SK-N-MC (cell line): Measurements from ENCODE around the gene IQCE.

Experiments used
- DNase-seq: peaks from one replicate; pipeline ENCODE4 v3.0.0-alpha.2; 2011; ENCODE audit warnings: low read depth, low spot score
- H3K27ac ChIP-seq: fragments of 200-600 bp; sonication (generic); 2 replicates; pipeline ENCODE4 v1.5.1; 2016; ENCODE audit warnings: mixed run types
- H3K36me3 ChIP-seq: fragments of 200-600 bp; sonication (generic); 2 replicates; pipeline ENCODE4 v1.6.1; 2017; ENCODE audit warnings: antibody characterized with exemption, low read length, mixed read lengths; ENCODE audit not compliant: insufficient read depth
- H3K4me3 ChIP-seq: fragments of 200-600 bp; sonication (generic); 2 replicates; pipeline ENCODE4 v1.5.1; 2016
- H3K9ac ChIP-seq: fragments of 200-600 bp; sonication (generic); 2 replicates; pipeline ENCODE4 v1.8.0; 2017; ENCODE audit warnings: mixed run types, mixed read lengths; ENCODE audit not compliant: insufficient read length
- H3K9me3 ChIP-seq: fragments of 200-600 bp; sonication (generic); 2 replicates; pipeline ENCODE4 v1.6.1; 2017; ENCODE audit warnings: low read depth, mild to moderate bottlenecking, antibody characterized with exemption, low read length, moderate library complexity, mixed read lengths
- EZH2 ChIP-seq: fragments of 200-600 bp; sonication (generic); IDR thresholded peaks from one replicate; pipeline ENCODE4 v1.6.1; 2017; ENCODE audit warnings: antibody characterized with exemption
- FOXP2 ChIP-seq: optimal IDR thresholded peaks from 2 replicates; pipeline ENCODE3; 2011; ENCODE audit warnings: mild to moderate bottlenecking, moderate library complexity; ENCODE audit not compliant: insufficient read depth; ENCODE audit errors: extremely low read length, control extremely low read depth
- POLR2AphosphoS5 ChIP-seq: IDR thresholded peaks from 2 replicates; pipeline ENCODE4 v1.6.1; 2012; ENCODE audit warnings: mild to moderate bottlenecking, low read depth, low read length, borderline replicate concordance

Gene IQCE

GRCh38 chr7:2632733-2633537 is 74.2 kb downstream of the IQCE start:
- H3K9me3 ChIP-seq: no peaks in the 10 kb centered on the region
- peak overlapping the region; percentile 92 for H3K9ac ChIP-seq
- TF ChIP-seq POLR2AphosphoS5 (no peak), FOXP2 (no peak), EZH2 (no peak)
- H3K27ac ChIP-seq: peak overlapping the region; percentile 89
- H3K4me3 ChIP-seq: peak overlapping the region; percentile 83
- H3K36me3 ChIP-seq: no peaks in the 10 kb centered on the region; the same call in 1 of the 2 replicates
- DNase-seq: no peak

GRCh38 chr7:2633538-2634266 is 74.9 kb downstream of the IQCE start:
- Histone ChIP-seq H3K27ac (peak overlapping the region; percentile 89), H3K36me3 (no peaks in the 10 kb centered on the region; the same call in 1 of the 2 replicates), H3K9me3 (no peaks in the 10 kb centered on the region), H3K4me3 (peak overlapping the region; percentile 83), H3K9ac (peak overlapping the region; percentile 92)
- TF ChIP-seq POLR2AphosphoS5 (no peak), EZH2 (no peak), FOXP2 (no peak)
- peak; percentile 48 for DNase-seq

GRCh38 chr7:2634267-2635145 is 75.7 kb downstream of the IQCE start:
- H3K27ac ChIP-seq: peak overlapping the region; percentile 89; the same call in 1 of the 2 replicates
- no peaks in the 10 kb centered on the region; the same call in 1 of the 2 replicates for H3K36me3 ChIP-seq
- no peaks in the 10 kb centered on the region for H3K9me3 ChIP-seq
- H3K9ac ChIP-seq: no peak overlapping the region
- no peak for TF ChIP-seq EZH2
- DNase-seq: no peak
- peak overlapping the region; percentile 83 for H3K4me3 ChIP-seq

- TF ChIP-seq EZH2 (no peak), FOXP2 (no peak), POLR2AphosphoS5 (no peak)
- Histone ChIP-seq H3K36me3 (no peaks in the 10 kb centered on the region; the same call in 1 of the 2 replicates), H3K27ac (no peak overlapping the region), H3K4me3 (no peak overlapping the region), H3K9me3 (no peaks in the 10 kb centered on the region), H3K9ac (no peak overlapping the region)
- no peak for DNase-seq
Measured at GRCh38 chr7:2635148-2635668, 76.4 kb downstream of the IQCE start.

- H3K36me3 ChIP-seq: no peaks in the 10 kb centered on the region; the same call in 1 of the 2 replicates
- H3K9me3 ChIP-seq: no peaks in the 10 kb centered on the region
- H3K4me3 ChIP-seq: no peak overlapping the region
- H3K9ac ChIP-seq: no peak overlapping the region
- TF ChIP-seq FOXP2 (no peak), EZH2 (no peak), POLR2AphosphoS5 (no peak)
- 0 out of 2 replicates have a peak overlapping the region, but pooled peaks have one; percentile 9 for H3K27ac ChIP-seq
- DNase-seq: no peak
Measured at GRCh38 chr7:2635810-2636701, 77.3 kb downstream of the IQCE start.

GRCh38 chr7:2637066-2637471 is 78.3 kb downstream of the IQCE start:
- no peak overlapping the region for H3K4me3 ChIP-seq
- no peak overlapping the region for H3K27ac ChIP-seq
- TF ChIP-seq EZH2 (no peak), POLR2AphosphoS5 (no peak), FOXP2 (no peak)
- no peak overlapping the region for H3K9ac ChIP-seq
- no peaks in the 10 kb centered on the region for H3K9me3 ChIP-seq
- no peaks in the 10 kb centered on the region; the same call in 1 of the 2 replicates for H3K36me3 ChIP-seq
- DNase-seq: no peak

- H3K9ac ChIP-seq: no peak overlapping the region
Measured at GRCh38 chr7:2637505-2638223, 78.9 kb downstream of the IQCE start.

More at GRCh38 chr7:2637505-2638223, 78.9 kb downstream of the IQCE start:
- Histone ChIP-seq H3K36me3 (no peaks in the 10 kb centered on the region; the same call in 1 of the 2 replicates), H3K4me3 (no peak overlapping the region), H3K9me3 (no peaks in the 10 kb centered on the region), H3K27ac (no peak overlapping the region)
- TF ChIP-seq FOXP2: no peak
- no peak for TF ChIP-seq EZH2
- no peak for TF ChIP-seq POLR2AphosphoS5
- no peak for DNase-seq
